HepG2 (cell line): Measurements from ENCODE around the gene NOSIP. TPM values are rescaled to one million over a fixed set of nuclear protein-coding genes. Genes with fewer than 3 reads are reported as not detected.
A peak's percentile ranks its signal among the peaks of the same experiment; 100 is the strongest.

Experiments used
- ARNTL ChIP-seq: sonication (generic); formaldehyde crosslinking; IDR thresholded peaks from 2 replicates; pipeline ENCODE4 v1.4.0; 2020; ENCODE audit warnings: mild to moderate bottlenecking, missing genetic modification reagents
- CCAR2 ChIP-seq: fragments of 200-400 bp; formaldehyde crosslinking; optimal IDR thresholded peaks from 2 replicates; pipeline ENCODE3; 2018; ENCODE audit warnings: low read depth, mild to moderate bottlenecking, low read length, moderate library complexity
- EEA1 ChIP-seq: sonication (generic); formaldehyde crosslinking; IDR thresholded peaks from 2 replicates; pipeline ENCODE4 v1.5.1; 2020; ENCODE audit warnings: mild to moderate bottlenecking, missing genetic modification reagents, borderline replicate concordance
- FOSL2 ChIP-seq: sonication (generic); formaldehyde crosslinking; IDR thresholded peaks from 2 replicates; pipeline ENCODE4 v1.4.0; 2020; ENCODE audit warnings: missing genetic modification reagents
- HINFP ChIP-seq: sonication (generic); formaldehyde crosslinking; IDR thresholded peaks from 2 replicates; pipeline ENCODE4 v1.4.0; 2020; ENCODE audit warnings: low read depth, mild to moderate bottlenecking, missing genetic modification reagents
- IRF2 ChIP-seq: IDR thresholded peaks from 2 replicates; pipeline ENCODE4 v1.6.1; 2018; ENCODE audit warnings: missing genetic modification reagents, missing compliant biosample characterization
- NR2F6 ChIP-seq, 2 experiments: IDR thresholded peaks; 2 replicates each; pipeline ENCODE4 v1.6.1; 2016; ENCODE audit warnings: antibody characterized with exemption in 1 of 2, mild to moderate bottlenecking in 1 of 2
- PHF5A ChIP-seq: IDR thresholded peaks from one replicate; pipeline ENCODE4 v1.6.1; 2018; ENCODE audit warnings: low read depth, missing genetic modification reagents; ENCODE audit not compliant: unreplicated experiment
- RBAK ChIP-seq: sonication (generic); formaldehyde crosslinking; IDR thresholded peaks from 2 replicates; pipeline ENCODE4 v1.5.1; 2020; ENCODE audit warnings: mild to moderate bottlenecking, missing genetic modification reagents
- SUZ12 ChIP-seq: fragments of 150-350 bp; IDR thresholded peaks from 2 replicates; pipeline ENCODE4 v1.6.1; 2014; ENCODE audit warnings: low read depth, low read length
- THAP7 ChIP-seq: sonication (generic); formaldehyde crosslinking; IDR thresholded peaks from 2 replicates; pipeline ENCODE4 v1.8.1; 2023; ENCODE audit warnings: mild to moderate bottlenecking, missing genetic modification reagents
- YY1 ChIP-seq: IDR thresholded peaks from 2 replicates; pipeline ENCODE4 v1.6.1; 2011; ENCODE audit warnings: low read length, low read depth, moderate library complexity, mild to moderate bottlenecking; ENCODE audit not compliant: insufficient read depth, insufficient replicate concordance
- ZBTB3 ChIP-seq: sonication (generic); formaldehyde crosslinking; IDR thresholded peaks from 2 replicates; pipeline ENCODE4 v1.4.0; 2020; ENCODE audit warnings: low read depth, mild to moderate bottlenecking, moderate library complexity, missing genetic modification reagents, borderline replicate concordance
- ZEB1 ChIP-seq: IDR thresholded peaks from 2 replicates; pipeline ENCODE4 v1.6.1; 2012; ENCODE audit warnings: mild to moderate bottlenecking, low read depth, inconsistent platforms; ENCODE audit not compliant: insufficient replicate concordance
- ZGPAT ChIP-seq: IDR thresholded peaks from 2 replicates; pipeline ENCODE4 v1.6.1; 2016; ENCODE audit warnings: mild to moderate bottlenecking
- ZNF101 ChIP-seq: sonication (generic); formaldehyde crosslinking; IDR thresholded peaks from 2 replicates; pipeline ENCODE4 v1.4.0; 2020; ENCODE audit warnings: mild to moderate bottlenecking, low read depth, missing genetic modification reagents, borderline replicate concordance
- ZNF430 ChIP-seq: sonication (generic); formaldehyde crosslinking; IDR thresholded peaks from 2 replicates; pipeline ENCODE4 v1.9.0; 2021; ENCODE audit warnings: mild to moderate bottlenecking, missing genetic modification reagents
- ZNF615 ChIP-seq: sonication (generic); formaldehyde crosslinking; IDR thresholded peaks from 2 replicates; pipeline ENCODE4 v1.5.0; 2020; ENCODE audit warnings: mild to moderate bottlenecking, missing genetic modification reagents, borderline replicate concordance
- ZSCAN29 ChIP-seq: sonication (generic); formaldehyde crosslinking; conservative IDR thresholded peaks from 2 replicates; pipeline ENCODE4 v1.4.0; 2020; ENCODE audit warnings: mild to moderate bottlenecking, missing genetic modification reagents
- ZUFSP ChIP-seq: sonication (generic); formaldehyde crosslinking; IDR thresholded peaks from 2 replicates; pipeline ENCODE4 v1.9.0; 2021; ENCODE audit warnings: missing genetic modification reagents, mild to moderate bottlenecking, borderline replicate concordance
- polyA plus RNA-seq, 8 experiments: library from polyadenylated mRNA; depleted of rRNA in 3 of 8; stranded (reverse) in 7 of 8; unstranded in 1 of 8; fragments of >200 nt; fragmentation: Illumina TruSeq in 4 of 8; extraction: Trizol in 4 of 8; gene quantifications; 2 replicates each; pipeline versions ENCODE4 v1.2.1 to v1.2.3, GENCODE V29; 2011 to 2016; ENCODE audit warnings: low read depth in 4 of 8, missing spikeins in 1 of 8, mixed read lengths in 1 of 8; ENCODE audit not compliant: insufficient read depth in 1 of 8
- total RNA-seq, 5 experiments: library from RNA; depleted of rRNA; stranded (reverse); fragments of >200 nt; fragmentation: Illumina TruSeq; extraction: Trizol; gene quantifications; 2 replicates each; pipeline ENCODE4 v1.2.3, GENCODE V29; 2016; ENCODE audit warnings: low read depth in 1 of 5

NOSIP gene
- total and polyA plus RNA-seq, 2 of the 13 experiments (the other 11 are each of a cell fraction or from before 2014, with no cell fraction given), result 54.3 to 78.0 TPM

- no peak for TF ChIP-seq ZNF615 (CRISPR knock-in tag)
- TF ChIP-seq IRF2 (CRISPR knock-in tag), result peak; percentile 97
- TF ChIP-seq NR2F6 (IDR thresholded peaks at IDR 0.05), result peak; percentile 18
- TF ChIP-seq NR2F6 (CRISPR knock-in tag; IDR thresholded peaks at IDR 0.05), result peak; percentile 47; the same call in 1 of the 2 replicates
- peak; percentile 91 for TF ChIP-seq CCAR2
- TF ChIP-seq PHF5A (CRISPR knock-in tag), result peak; percentile 97
- TF ChIP-seq ZBTB3 (CRISPR knock-in tag), result peak; percentile 28; the same call in 1 of the 2 replicates
- TF ChIP-seq ZUFSP (CRISPR knock-in tag), result no peak
- no peak for TF ChIP-seq ZEB1
- peak; percentile 70 for TF ChIP-seq ZNF430 (CRISPR knock-in tag)
- TF ChIP-seq FOSL2, result peak; percentile 64
- 0 out of 2 replicates have a peak, but pooled peaks have one; percentile 30 for TF ChIP-seq ZSCAN29 (CRISPR knock-in tag)
- TF ChIP-seq SUZ12, result no peak
- TF ChIP-seq HINFP (CRISPR knock-in tag), result no peak
- peak; percentile 82 for TF ChIP-seq ZGPAT (CRISPR knock-in tag)
- 0 out of 2 replicates have a peak, but pooled peaks have one; percentile 77 for TF ChIP-seq THAP7
- TF ChIP-seq ARNTL (CRISPR knock-in tag), result no peak
- TF ChIP-seq RBAK (CRISPR knock-in tag), result no peak
- TF ChIP-seq EEA1 (CRISPR knock-in tag), result no peak
- peak; percentile 72 for TF ChIP-seq YY1
- TF ChIP-seq ZNF101 (CRISPR knock-in tag), result no peak
Measured at GRCh38 chr19:49580264-49581006, at the start of gene NOSIP (continued).
